Amniotic epithelial cell (primary cell): ENCODE data around the gene PDCD1LG2.
"Not testable (repeated sequence)": the region's sequence is repeated elsewhere in the genome, so short reads cannot be mapped to it uniquely, and the experiment has no call there.

Experiments used
- DNase-seq: peaks from one replicate; pipeline ENCODE4 v3.0.0-alpha.2; 2010; ENCODE audit warnings: low read depth

Gene PDCD1LG2

GRCh38 chr9:5566054-5566618, 55.8 kb downstream of the PDCD1LG2 start:
- DNase-seq, result no peak

- DNase-seq, result no peak
These were observed 58.5 kb downstream of the PDCD1LG2 start for GRCh38 chr9:5568868-5569267.

- no peak for DNase-seq
These were observed 59.1 kb downstream of the PDCD1LG2 start for GRCh38 chr9:5569409-5569808.

- no peak for DNase-seq
These were observed 59.6 kb downstream of the PDCD1LG2 start for GRCh38 chr9:5569891-5570290.

GRCh38 chr9:5571629-5572232, 61.4 kb downstream of the PDCD1LG2 start:
- peak; percentile 79 for DNase-seq

- DNase-seq, result no peak
These were observed 63.8 kb downstream of the PDCD1LG2 start for GRCh38 chr9:5574097-5574496.

- DNase-seq, result no peak
These were observed 64.7 kb downstream of the PDCD1LG2 start for GRCh38 chr9:5575000-5575399.

- DNase-seq, result no peak
These were observed 66.9 kb downstream of the PDCD1LG2 start for GRCh38 chr9:5577225-5577624.

- no peak for DNase-seq
These were observed 67.8 kb downstream of the PDCD1LG2 start for GRCh38 chr9:5578018-5578697.

GRCh38 chr9:5578698-5579085, 68.4 kb downstream of the PDCD1LG2 start:
- DNase-seq, result no peak

- DNase-seq, result no peak
These were observed 69.5 kb downstream of the PDCD1LG2 start for GRCh38 chr9:5579881-5580280.

GRCh38 chr9:5580650-5581049, 70.3 kb downstream of the PDCD1LG2 start:
- DNase-seq, result no peak

- not testable (repeated sequence) for DNase-seq
These were observed 71.4 kb downstream of the PDCD1LG2 start for GRCh38 chr9:5581706-5582105.

- DNase-seq, result no peak
These were observed 72.5 kb downstream of the PDCD1LG2 start for GRCh38 chr9:5582835-5583195.

GRCh38 chr9:5586391-5586802, 76.1 kb downstream of the PDCD1LG2 start:
- DNase-seq, result peak; percentile 71

GRCh38 chr9:5587024-5587423, 76.7 kb downstream of the PDCD1LG2 start:
- peak; percentile 44 for DNase-seq

GRCh38 chr9:5592231-5592630, 81.9 kb downstream of the PDCD1LG2 start:
- DNase-seq, result no peak

GRCh38 chr9:5592904-5593303, 82.6 kb downstream of the PDCD1LG2 start:
- DNase-seq, result no peak

- DNase-seq, result no peak
These were observed 83.6 kb downstream of the PDCD1LG2 start for GRCh38 chr9:5593904-5594303.

GRCh38 chr9:5596173-5596572, 85.8 kb downstream of the PDCD1LG2 start:
- DNase-seq, result no peak

GRCh38 chr9:5608298-5609225, 98.2 kb downstream of the PDCD1LG2 start:
- peak; percentile 60 for DNase-seq

GRCh38 chr9:5609226-5609596, 98.9 kb downstream of the PDCD1LG2 start:
- DNase-seq, result no peak

GRCh38 chr9:5610491-5610890, 100.2 kb downstream of the PDCD1LG2 start:
- no peak for DNase-seq
